Naive B cell (primary cell): ENCODE measurements around the gene COA5. TPM values are rescaled to one million over a fixed set of nuclear protein-coding genes. Genes with fewer than 3 reads are reported as not detected.

Experiments
- ATAC-seq, 2 donors: fragments of 150-1000 bp; cut with Tn5 transposase; 2 replicates each; pipeline ENCODE4 v1.10.0; 2021; ENCODE audit warnings: low read depth in 2 of 2, mild to moderate bottlenecking in 2 of 2, moderate library complexity in 2 of 2
- DNase-seq: peaks from one replicate; pipeline ENCODE4 v3.0.0; 2022
- H3K27ac Mint-ChIP-seq, 6 donors: one replicate each; pipeline ENCODE4 v1.8.0; 2020 to 2022; ENCODE audit warnings: mild to moderate bottlenecking in 6 of 6, mixed read lengths in 6 of 6, moderate library complexity in 5 of 6, inconsistent platforms in 2 of 6
- H3K27me3 Mint-ChIP-seq, 3 donors: one replicate each; pipeline ENCODE4 v1.8.0; 2021 to 2022; ENCODE audit warnings: mixed read lengths in 3 of 3, mild to moderate bottlenecking in 1 of 3
- H3K36me3 Mint-ChIP-seq, 2 donors: one replicate each; pipeline ENCODE4 v1.8.0; 2020 to 2022; ENCODE audit warnings: mixed read lengths in 2 of 2, inconsistent platforms in 1 of 2, mild to moderate bottlenecking in 1 of 2
- H3K4me1 Mint-ChIP-seq, 3 donors: one replicate each; pipeline ENCODE4 v1.8.0; 2020 to 2022; ENCODE audit warnings: mixed read lengths in 3 of 3, inconsistent platforms in 1 of 3, mild to moderate bottlenecking in 1 of 3, moderate library complexity in 1 of 3
- H3K4me3 Mint-ChIP-seq, 8 donors: one replicate each; pipeline ENCODE4 v1.8.0; 2020 to 2022; ENCODE audit warnings: mild to moderate bottlenecking in 8 of 8, mixed read lengths in 8 of 8, moderate library complexity in 8 of 8, inconsistent platforms in 2 of 8
- H3K9me3 Mint-ChIP-seq, 7 donors: one replicate each; pipeline ENCODE4 v1.8.0; 2020 to 2022; ENCODE audit warnings: mixed read lengths in 7 of 7, mild to moderate bottlenecking in 5 of 7, inconsistent platforms in 2 of 7, moderate library complexity in 1 of 7
- polyA plus RNA-seq, 6 donors: library from polyadenylated mRNA; unstranded; fragments of 300-500 nt; fragmentation: Illumina TruSeq; gene quantifications; one replicate each; pipeline ENCODE4 v1.2.3, GENCODE V29; 2021; ENCODE audit warnings: low read depth in 6 of 6

The COA5 gene
- polyA plus RNA-seq, 6 donors from 2014 or later: 27.4 to 40.5 (median 36.0) TPM

DNA sequence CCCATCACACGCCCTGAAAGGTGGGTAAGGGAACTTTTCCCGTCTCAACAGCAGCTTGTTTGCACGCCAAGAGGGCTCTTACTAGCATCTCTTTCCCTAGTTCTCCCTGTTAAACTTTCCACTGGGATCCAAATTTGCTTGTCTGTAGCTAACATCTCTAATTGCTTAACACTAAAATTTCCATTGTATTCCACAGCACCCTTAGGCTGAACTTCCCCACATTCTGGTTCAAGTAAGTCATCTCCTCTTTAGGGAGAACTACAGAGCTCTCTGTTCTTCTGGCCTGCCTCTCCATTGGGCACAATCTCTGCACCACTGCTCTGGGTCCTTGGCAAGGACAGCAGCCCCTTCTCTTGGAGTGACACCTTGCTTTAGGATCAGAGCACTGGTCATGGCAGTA is 24.0 kb upstream of the COA5 start:
- ATAC-seq: no peak
- no peak for DNase-seq
- Mint-ChIP-seq H3K4me1 (peaks cover 0 to 5% (median 0%) of the 10 kb centered on the region in 3 donors), H3K27me3 (no peaks in the 10 kb centered on the region), H3K27ac (no peak overlapping the region), H3K4me3 (no peak overlapping the region), H3K9me3 (no peaks in the 10 kb centered on the region), H3K36me3 (peaks cover 8 to 24% of the 10 kb centered on the region in 2 donors)

DNA sequence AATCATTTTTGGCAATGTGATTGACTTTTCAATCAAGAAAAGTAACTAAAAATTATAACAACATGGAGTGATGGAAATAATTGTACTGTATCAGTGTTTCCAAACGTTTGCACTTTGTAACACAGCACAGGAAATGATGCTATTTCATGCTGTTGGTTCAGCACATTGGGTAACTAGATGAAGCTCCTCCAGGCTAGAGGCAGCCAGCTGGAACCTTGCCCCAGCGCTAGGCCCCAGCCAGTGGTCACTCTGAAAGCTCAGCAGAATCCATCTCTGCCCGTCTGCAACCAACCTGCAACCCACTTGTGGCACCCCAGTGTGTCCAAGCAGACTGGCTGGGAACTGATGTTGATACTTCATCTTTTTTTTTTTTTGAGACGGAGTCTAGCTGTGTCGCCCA is 15.3 kb upstream of the COA5 start:
- no peaks in the 10 kb centered on the region for H3K9me3 Mint-ChIP-seq
- H3K4me3 Mint-ChIP-seq: no peak overlapping the region
- no peaks in the 10 kb centered on the region for H3K27me3 Mint-ChIP-seq
- ATAC-seq (no peak), DNase-seq (no peak)
- H3K27ac Mint-ChIP-seq: no peak overlapping the region
- H3K4me1 Mint-ChIP-seq: no peaks in the 10 kb centered on the region
- no peaks in the 10 kb centered on the region for H3K36me3 Mint-ChIP-seq

DNA sequence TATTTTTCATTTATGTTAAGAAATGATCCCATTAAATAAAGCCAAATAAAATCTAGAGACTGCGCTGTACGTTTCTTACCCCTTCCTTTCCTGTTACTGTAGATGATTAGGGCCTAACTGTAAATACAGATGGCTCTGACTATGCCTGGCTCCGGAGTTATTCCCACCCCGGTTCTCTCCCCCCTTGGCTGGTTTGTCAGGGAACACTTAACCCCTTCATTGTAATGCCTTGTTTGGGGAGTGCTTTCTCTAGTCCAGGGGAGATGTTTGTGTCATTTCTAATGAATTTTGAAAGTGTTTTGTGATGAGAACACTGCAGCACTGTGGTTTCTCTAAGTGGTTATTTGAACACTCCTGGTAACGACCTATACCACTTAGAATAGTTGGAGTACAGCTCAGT is 8.8 kb upstream of the COA5 start:
- DNase-seq (no peak), ATAC-seq (no peak)
- no peak overlapping the region for H3K4me3 Mint-ChIP-seq
- no peaks in the 10 kb centered on the region for H3K9me3 Mint-ChIP-seq
- peaks cover 10 to 26% (median 15%) of the 10 kb centered on the region in 3 donors for H3K4me1 Mint-ChIP-seq
- peaks cover 5 to 32% of the 10 kb centered on the region in 2 donors for H3K36me3 Mint-ChIP-seq
- H3K27ac Mint-ChIP-seq: peak overlapping the region in 1 of 6 donors; percentile 40
- no peaks in the 10 kb centered on the region for H3K27me3 Mint-ChIP-seq

GRCh38 chr2:98615481-98615880 is 7.2 kb upstream of the COA5 start:
- Mint-ChIP-seq H3K9me3 (no peaks in the 10 kb centered on the region), H3K36me3 (peaks cover 5 to 32% of the 10 kb centered on the region in 2 donors)
- no peak for ATAC-seq

DNA sequence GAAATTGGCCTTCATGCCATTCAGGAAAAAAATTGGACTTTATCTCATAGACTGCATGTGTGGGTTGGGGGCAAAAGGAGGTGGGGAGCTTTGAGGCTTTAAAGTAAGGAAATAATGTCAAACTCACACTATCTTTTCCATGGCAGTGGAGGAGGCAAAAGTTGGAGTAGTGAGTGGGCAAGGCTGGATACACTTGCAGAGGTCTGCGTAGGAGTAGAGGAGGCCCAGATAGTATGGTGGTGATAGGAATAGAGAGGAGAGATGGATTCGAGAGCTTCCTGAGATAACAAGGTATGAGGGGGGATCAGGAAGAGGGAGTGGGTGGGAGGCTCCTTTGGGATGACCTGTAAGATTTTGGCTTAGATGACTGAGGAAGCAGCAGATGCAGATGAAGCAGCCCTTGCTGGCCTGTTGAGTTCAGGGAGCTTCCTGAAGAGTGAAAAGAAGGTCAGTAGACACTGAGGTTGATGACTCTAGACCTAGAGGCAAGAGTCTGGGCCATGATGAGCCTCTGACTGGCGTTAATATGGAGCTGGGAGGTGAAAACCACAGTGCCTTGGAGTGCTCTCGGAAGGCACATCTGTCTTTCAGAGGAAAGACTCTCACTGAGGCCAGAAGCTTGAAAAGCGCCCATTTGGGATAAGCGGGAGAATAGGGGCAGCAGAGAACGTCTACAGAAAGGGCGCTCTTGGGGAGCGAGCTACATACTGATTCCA is 5.9 kb upstream of the COA5 start:
- ATAC-seq: no peak
- no peaks in the 10 kb centered on the region for H3K9me3 Mint-ChIP-seq
- H3K4me1 Mint-ChIP-seq: peaks cover 24 to 39% (median 36%) of the 10 kb centered on the region in 3 donors
- H3K36me3 Mint-ChIP-seq: peaks cover 5 to 32% of the 10 kb centered on the region in 2 donors
- no peak overlapping the region for H3K4me3 Mint-ChIP-seq
- DNase-seq: no peak
- no peaks in the 10 kb centered on the region for H3K27me3 Mint-ChIP-seq
- H3K27ac Mint-ChIP-seq: peak overlapping the region in 2 of 6 donors; percentile 9 to 72

More at GRCh38 chr2:98615481-98615880, 7.2 kb upstream of the COA5 start:
- no peak overlapping the region for H3K4me3 Mint-ChIP-seq
- DNase-seq: no peak
- peaks cover 14 to 26% (median 26%) of the 10 kb centered on the region in 3 donors for H3K4me1 Mint-ChIP-seq
- peak overlapping the region in 2 of 6 donors; percentile 5 to 83 for H3K27ac Mint-ChIP-seq
- H3K27me3 Mint-ChIP-seq: no peaks in the 10 kb centered on the region

GRCh38 chr2:98608962-98609604 is 771 bp upstream of the COA5 start:
- H3K36me3 Mint-ChIP-seq: peaks cover 0 to 12% of the 10 kb centered on the region in 2 donors
- no peaks in the 10 kb centered on the region for H3K27me3 Mint-ChIP-seq
- H3K4me3 Mint-ChIP-seq: peak overlapping the region; percentile 89 to 99 (median 94)
- no peak for DNase-seq
- no peaks in the 10 kb centered on the region for H3K9me3 Mint-ChIP-seq
- ATAC-seq: peak; percentile 4 to 6
- peak overlapping the region; percentile 93 to 98 (median 95) for H3K27ac Mint-ChIP-seq
- peaks cover 53 to 68% (median 58%) of the 10 kb centered on the region in 3 donors for H3K4me1 Mint-ChIP-seq

- Mint-ChIP-seq H3K36me3 (peaks cover 0 to 4% of the 10 kb centered on the region in 2 donors), H3K27me3 (no peaks in the 10 kb centered on the region), H3K4me3 (peak overlapping the region; percentile 89 to 99 (median 94)), H3K27ac (peak overlapping the region in 5 of 6 donors; percentile 93 to 98 (median 96)), H3K9me3 (no peaks in the 10 kb centered on the region), H3K4me1 (peaks cover 46 to 59% (median 49%) of the 10 kb centered on the region in 3 donors)
- DNase-seq (no peak), ATAC-seq (peak in 1 of 2 donors; percentile 1)
These were observed 584 bp downstream of the COA5 start for GRCh38 chr2:98607741-98608115.

- Mint-ChIP-seq H3K27ac (peak overlapping the region in 5 of 6 donors; percentile 90 to 97 (median 94)), H3K36me3 (peaks cover 0 to 4% of the 10 kb centered on the region in 2 donors), H3K9me3 (no peaks in the 10 kb centered on the region), H3K4me1 (peaks cover 46 to 59% (median 49%) of the 10 kb centered on the region in 3 donors), H3K27me3 (no peaks in the 10 kb centered on the region), H3K4me3 (peak overlapping the region; percentile 89 to 99 (median 94))
- ATAC-seq (no peak), DNase-seq (no peak)
These were observed 1.2 kb downstream of the COA5 start for GRCh38 chr2:98607104-98607503.

DNA sequence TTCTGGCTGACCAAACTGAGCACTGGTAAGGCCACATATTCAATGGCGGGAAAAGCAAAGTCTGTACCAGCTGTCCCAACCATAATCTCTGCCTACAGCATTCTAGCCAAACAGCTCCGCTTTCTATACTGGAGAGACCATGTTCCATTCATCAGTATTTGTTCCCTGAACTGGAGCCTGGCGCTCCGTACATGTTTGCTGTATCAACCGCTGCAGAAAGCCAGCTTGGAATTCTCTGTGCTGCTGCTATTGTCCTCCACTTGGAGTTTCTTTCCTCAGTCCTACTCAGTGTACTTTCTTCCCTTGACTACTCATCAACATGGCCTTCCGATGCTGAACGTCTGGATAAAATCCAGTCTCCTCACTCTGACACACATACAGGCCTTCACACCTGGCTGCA is 1.9 kb downstream of the COA5 start:
- ATAC-seq (no peak), DNase-seq (no peak)
- H3K27ac Mint-ChIP-seq: peak overlapping the region in 3 of 6 donors; percentile 67 to 96 (median 94)
- peaks cover 46 to 56% (median 49%) of the 10 kb centered on the region in 3 donors for H3K4me1 Mint-ChIP-seq
- no peaks in the 10 kb centered on the region for H3K27me3 Mint-ChIP-seq
- H3K36me3 Mint-ChIP-seq: peaks cover 0 to 4% of the 10 kb centered on the region in 2 donors
- no peaks in the 10 kb centered on the region for H3K9me3 Mint-ChIP-seq
- H3K4me3 Mint-ChIP-seq: peak overlapping the region in 5 of 8 donors; percentile 51 to 99 (median 63)

GRCh38 chr2:98605076-98605475 is 3.2 kb downstream of the COA5 start:
- no peak for DNase-seq
- no peak for ATAC-seq
- Mint-ChIP-seq H3K36me3 (peaks cover 0 to 6% of the 10 kb centered on the region in 2 donors), H3K27ac (peak overlapping the region in 5 of 6 donors; percentile 4 to 51 (median 28)), H3K4me3 (peak overlapping the region in 1 of 8 donors; percentile 99), H3K4me1 (peaks cover 41 to 48% (median 43%) of the 10 kb centered on the region in 3 donors), H3K9me3 (no peaks in the 10 kb centered on the region), H3K27me3 (no peaks in the 10 kb centered on the region)

DNA sequence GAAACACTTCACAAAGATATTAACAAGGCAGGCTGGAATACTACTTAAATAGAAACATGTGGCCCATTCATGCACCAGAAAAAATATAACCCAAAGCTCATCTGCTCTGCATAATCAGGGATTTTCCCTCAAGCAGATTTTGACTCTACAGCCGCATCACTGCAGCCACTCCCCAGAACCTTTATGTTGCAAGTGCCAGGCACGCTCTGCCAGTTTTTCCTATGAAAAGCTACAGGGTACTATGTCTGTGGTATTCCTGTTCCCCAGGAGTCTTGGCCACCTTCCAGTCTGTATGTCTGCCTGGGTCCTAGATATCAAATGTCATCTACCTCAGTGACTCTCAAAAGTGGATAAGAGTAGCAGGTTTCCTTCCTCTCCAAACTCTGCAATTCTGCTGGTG is 3.8 kb downstream of the COA5 start:
- Mint-ChIP-seq H3K9me3 (no peaks in the 10 kb centered on the region), H3K27me3 (no peaks in the 10 kb centered on the region), H3K27ac (peak overlapping the region in 4 of 6 donors; percentile 34 to 80 (median 64)), H3K4me1 (peaks cover 36 to 43% (median 38%) of the 10 kb centered on the region in 3 donors), H3K4me3 (peak overlapping the region in 1 of 8 donors; percentile 99), H3K36me3 (peaks cover 0 to 10% of the 10 kb centered on the region in 2 donors)
- DNase-seq: no peak
- ATAC-seq: no peak

DNA sequence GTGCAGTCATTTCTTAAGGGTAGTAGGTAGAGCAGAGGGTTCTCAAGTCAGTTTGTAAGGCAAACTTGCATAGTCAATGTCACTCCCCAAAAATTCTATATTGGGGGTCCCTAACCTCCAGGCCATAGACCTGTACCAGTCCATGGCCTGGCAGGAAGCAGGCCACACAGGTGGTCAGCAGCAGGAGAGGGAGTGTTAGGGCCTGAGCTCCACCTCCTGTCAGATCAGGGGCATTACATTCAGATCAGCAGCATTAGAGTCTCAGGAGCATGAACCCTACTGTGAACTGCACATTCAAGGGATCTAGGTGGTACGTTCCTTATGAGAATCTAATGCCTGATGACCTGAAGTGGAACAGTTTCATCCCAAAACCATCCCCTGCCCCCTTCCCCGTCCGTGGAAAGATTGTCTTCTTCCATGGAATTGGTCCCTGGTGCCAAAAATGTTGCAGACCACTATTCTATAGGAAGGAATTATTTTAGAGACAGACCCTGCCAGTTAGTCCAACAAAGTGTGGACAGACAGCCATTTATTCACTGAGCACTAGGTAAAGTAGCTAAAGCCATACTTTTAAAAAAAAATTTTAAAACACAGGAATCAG is 6.7 kb downstream of the COA5 start:
- peak overlapping the region in 1 of 8 donors; percentile 26 for H3K4me3 Mint-ChIP-seq
- peaks cover 3 to 10% of the 10 kb centered on the region in 2 donors for H3K36me3 Mint-ChIP-seq
- H3K4me1 Mint-ChIP-seq: peaks cover 15 to 23% (median 22%) of the 10 kb centered on the region in 3 donors
- H3K27ac Mint-ChIP-seq: peak overlapping the region in 1 of 6 donors; percentile 94
- ATAC-seq (no peak), DNase-seq (no peak)
- no peaks in the 10 kb centered on the region for H3K9me3 Mint-ChIP-seq
- no peaks in the 10 kb centered on the region for H3K27me3 Mint-ChIP-seq

DNA sequence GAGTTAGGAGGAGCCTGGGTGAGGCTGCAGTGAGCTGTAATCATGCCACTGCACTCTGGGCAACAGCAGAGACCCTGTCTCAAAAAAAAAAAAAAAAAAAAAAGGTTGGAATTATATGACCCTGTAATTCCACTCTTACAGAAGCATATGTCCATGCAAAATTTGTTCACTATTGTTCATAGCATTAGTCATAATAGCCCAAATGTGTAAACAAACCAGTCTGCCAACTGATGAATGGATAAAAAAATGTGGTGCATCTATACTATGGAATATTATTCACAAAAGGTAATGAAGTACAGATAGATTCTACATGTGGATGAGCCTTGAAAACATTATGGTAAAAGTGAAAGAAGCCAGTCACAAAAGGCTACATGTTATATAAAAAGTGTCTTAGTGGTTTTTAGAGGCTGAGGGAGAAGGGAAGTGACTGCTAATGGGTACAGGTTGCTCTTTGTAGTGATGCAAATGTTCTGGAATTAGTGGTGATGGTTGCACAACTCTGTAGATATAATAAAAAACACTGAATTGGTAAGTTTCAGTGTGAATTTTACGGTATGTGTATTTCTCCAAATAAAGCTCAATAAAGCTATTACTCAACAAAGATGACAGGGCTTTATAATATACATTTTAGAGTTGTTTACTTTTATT is 9.4 kb downstream of the COA5 start:
- H3K4me1 Mint-ChIP-seq: peaks cover 0 to 5% (median 3%) of the 10 kb centered on the region in 3 donors
- ATAC-seq (no peak), DNase-seq (no peak)
- H3K9me3 Mint-ChIP-seq: peaks cover 0 to 3% (median 2%) of the 10 kb centered on the region in 7 donors
- no peak overlapping the region for H3K4me3 Mint-ChIP-seq
- no peaks in the 10 kb centered on the region for H3K27me3 Mint-ChIP-seq
- peaks cover 7 to 13% of the 10 kb centered on the region in 2 donors for H3K36me3 Mint-ChIP-seq
- peak overlapping the region in 1 of 6 donors; percentile 29 for H3K27ac Mint-ChIP-seq
